T-helper 9 cell (primary cell): ENCODE results near the gene TRIP11.

Experiments used
- DNase-seq: peaks from one replicate; pipeline ENCODE4 v3.0.0-alpha.2; 2020

Gene TRIP11

GRCh38 chr14:92009604-92010003 lies 30.3 kb downstream of the TRIP11 start:
- DNase-seq = no peak

- DNase-seq = no peak
Observed at GRCh38 chr14:92005019-92005418, 34.8 kb downstream of the TRIP11 start.

GRCh38 chr14:92004062-92004461 lies 35.8 kb downstream of the TRIP11 start:
- no peak for DNase-seq

GRCh38 chr14:91998667-91999570 lies 40.9 kb downstream of the TRIP11 start:
- DNase-seq = no peak

- no peak for DNase-seq
Observed at GRCh38 chr14:91997492-91997891, 42.4 kb downstream of the TRIP11 start.

- no peak for DNase-seq
Observed at GRCh38 chr14:91996948-91997371, 42.9 kb downstream of the TRIP11 start.

GRCh38 chr14:91987192-91987591 lies 52.7 kb downstream of the TRIP11 start:
- DNase-seq = no peak

GRCh38 chr14:91985521-91986255 lies 54.2 kb downstream of the TRIP11 start:
- DNase-seq = no peak

- no peak for DNase-seq
Observed at GRCh38 chr14:91985008-91985407, 54.9 kb downstream of the TRIP11 start.

GRCh38 chr14:91983588-91983987 lies 56.3 kb downstream of the TRIP11 start:
- DNase-seq = no peak

GRCh38 chr14:91980157-91980556 lies 59.7 kb downstream of the TRIP11 start:
- no peak for DNase-seq

- no peak for DNase-seq
Observed at GRCh38 chr14:91977884-91978283, 62.0 kb downstream of the TRIP11 start.

GRCh38 chr14:91975763-91976162 lies 64.1 kb downstream of the TRIP11 start:
- no peak for DNase-seq

- no peak for DNase-seq
Observed at GRCh38 chr14:91971188-91971778, 68.6 kb downstream of the TRIP11 start.

GRCh38 chr14:91968280-91968679 lies 71.6 kb downstream of the TRIP11 start:
- no peak for DNase-seq

GRCh38 chr14:91964724-91965123 lies 75.1 kb downstream of the TRIP11 start:
- no peak for DNase-seq

GRCh38 chr14:91964011-91964410 lies 75.8 kb downstream of the TRIP11 start:
- DNase-seq = no peak

- DNase-seq = no peak
Observed at GRCh38 chr14:91963465-91963864, 76.4 kb downstream of the TRIP11 start.

- DNase-seq = no peak
Observed at GRCh38 chr14:91961297-91962220, 78.3 kb downstream of the TRIP11 start.

- DNase-seq = no peak
Observed at GRCh38 chr14:91957876-91958313, 82.0 kb downstream of the TRIP11 start.

- no peak for DNase-seq
Observed at GRCh38 chr14:91956616-91957015, 83.2 kb downstream of the TRIP11 start.

- no peak for DNase-seq
Observed at GRCh38 chr14:91955168-91955567, 84.7 kb downstream of the TRIP11 start.
